GM12872 (cell line): ENCODE results near the gene MMP14.
A peak's percentile ranks its signal among the peaks of the same experiment; 100 is the strongest.

Experiments used
- CTCF ChIP-seq: IDR thresholded peaks from 3 replicates; pipeline ENCODE4 v1.5.1; 2011; ENCODE audit warnings: low read depth, mild to moderate bottlenecking, low read length, moderate library complexity; ENCODE audit not compliant: insufficient read depth

The MMP14 gene

GRCh38 chr14:22884076-22884737, 47.8 kb downstream of the MMP14 start:
- TF ChIP-seq CTCF, result no peak

GRCh38 chr14:22884738-22885523, 48.5 kb downstream of the MMP14 start:
- TF ChIP-seq CTCF, result no peak

- no peak for TF ChIP-seq CTCF
Observed at GRCh38 chr14:22885975-22886374, 49.6 kb downstream of the MMP14 start.

GRCh38 chr14:22886500-22887259, 50.3 kb downstream of the MMP14 start:
- peak; percentile 42; the same call in 2 of the 3 replicates for TF ChIP-seq CTCF

GRCh38 chr14:22887260-22887989, 51.0 kb downstream of the MMP14 start:
- no peak for TF ChIP-seq CTCF

GRCh38 chr14:22887990-22888378, 51.6 kb downstream of the MMP14 start:
- no peak for TF ChIP-seq CTCF
